GM12891 (cell line): ENCODE data around the gene SH3BGRL2.

Experiments used
- POLR2A ChIP-seq: IDR thresholded peaks from 2 replicates; pipeline ENCODE4 v1.6.1; 2011; ENCODE audit warnings: low read depth, low read length, control low read depth
- POLR2AphosphoS5 ChIP-seq: IDR thresholded peaks from 2 replicates; pipeline ENCODE4 v1.6.1; 2011; ENCODE audit warnings: low read depth, low read length, control low read depth

- TF ChIP-seq POLR2A (no peak), POLR2AphosphoS5 (no peak)
Measured at GRCh38 chr6:79702691-79703090, 71.6 kb downstream of the SH3BGRL2 start.
